Stimulated activated CD4-positive, alpha-beta T cell treated with anti-CD3 and anti-CD28 coated beads, Interleukin-12 subunit alpha, Interleukin-12 subunit beta, amount 100 ng/mL, for 24 hours (primary cell): ENCODE data around the gene WWC2.

Experiments
- DNase-seq, 2 experiments: peaks; one replicate each; pipeline ENCODE4 v3.0.0-alpha.2; 2020; ENCODE audit warnings: low read depth in 2 of 2

Gene WWC2

GRCh38 chr4:183354219-183354618 lies 255.2 kb downstream of the WWC2 start:
- no peak for DNase-seq

GRCh38 chr4:183355405-183355804 lies 256.3 kb downstream of the WWC2 start:
- DNase-seq: no peak

- DNase-seq: no peak
These were observed 257.2 kb downstream of the WWC2 start for GRCh38 chr4:183356173-183356830.

- DNase-seq: no peak
These were observed 258.0 kb downstream of the WWC2 start for GRCh38 chr4:183356931-183357675.

- no peak for DNase-seq
These were observed 259.2 kb downstream of the WWC2 start for GRCh38 chr4:183358215-183358755.

GRCh38 chr4:183360161-183360919 lies 261.3 kb downstream of the WWC2 start:
- DNase-seq: no peak

- DNase-seq: no peak
These were observed 263.0 kb downstream of the WWC2 start for GRCh38 chr4:183362036-183362435.

GRCh38 chr4:183362916-183363542 lies 264.0 kb downstream of the WWC2 start:
- no peak for DNase-seq

GRCh38 chr4:183364025-183364424 lies 265.0 kb downstream of the WWC2 start:
- no peak for DNase-seq

- DNase-seq: no peak
These were observed 267.3 kb downstream of the WWC2 start for GRCh38 chr4:183366206-183366835.

- no peak for DNase-seq
These were observed 270.0 kb downstream of the WWC2 start for GRCh38 chr4:183369073-183369472.
